GM12878 (cell line): ENCODE data around the gene MST1. TPM values are rescaled to one million over a fixed set of nuclear protein-coding genes. Genes with fewer than 3 reads are reported as not detected.

Experiments
- ASH2L ChIP-seq: fragments of 300-600, 200-600 bp; sonication (generic); IDR thresholded peaks from 2 replicates; pipeline ENCODE4 v1.6.1; 2017; ENCODE audit warnings: low read depth, mild to moderate bottlenecking, borderline replicate concordance
- ATF2 ChIP-seq: IDR thresholded peaks from 2 replicates; pipeline ENCODE4 v1.6.1; 2012; ENCODE audit warnings: low read length, inconsistent platforms
- CBX3 ChIP-seq: fragments of 200-600 bp; sonication (generic); IDR thresholded peaks from 2 replicates; pipeline ENCODE4 v1.6.1; 2016; ENCODE audit warnings: low read depth, borderline replicate concordance
- CBX5 ChIP-seq: sonication (generic); IDR thresholded peaks from 2 replicates; pipeline ENCODE4 v1.6.1; 2016; ENCODE audit warnings: low read depth, moderate library complexity, mild to moderate bottlenecking, inconsistent platforms
- CREM ChIP-seq: IDR thresholded peaks from 2 replicates; pipeline ENCODE4 v1.6.1; 2014; ENCODE audit warnings: antibody characterized with exemption, low read depth
- DPF2 ChIP-seq: fragments of 450-650 bp; IDR thresholded peaks from 2 replicates; pipeline ENCODE4 v1.6.1; 2017; ENCODE audit warnings: mild to moderate bottlenecking
- EP300 ChIP-seq, 2 experiments: fragments of 150-350 bp in 1 of 2; IDR thresholded peaks; 2 replicates each; pipeline ENCODE4 v1.6.1; 2011 to 2012; ENCODE audit warnings: low read depth in 2 of 2, low read length in 2 of 2, borderline replicate concordance in 1 of 2, improper control_type of control experiment in 1 of 2, inconsistent platforms in 1 of 2; ENCODE audit not compliant: control insufficient read depth in 1 of 2
- FOS ChIP-seq: IDR thresholded peaks from 3 replicates; pipeline ENCODE4 v1.6.1; 2011; ENCODE audit warnings: borderline replicate concordance; ENCODE audit not compliant: insufficient read length; ENCODE audit errors: extremely low read depth
- IRF5 ChIP-seq: fragments of 450-650 bp; IDR thresholded peaks from 2 replicates; pipeline ENCODE4 v1.6.1; 2017; ENCODE audit warnings: borderline replicate concordance
- LARP7 ChIP-seq: fragments of 450-650 bp; IDR thresholded peaks from 2 replicates; pipeline ENCODE4 v1.6.1; 2017; ENCODE audit warnings: mild to moderate bottlenecking
- MEF2B ChIP-seq: fragments of 450-650 bp; IDR thresholded peaks from 2 replicates; pipeline ENCODE4 v1.6.1; 2018; ENCODE audit warnings: mild to moderate bottlenecking, moderate library complexity; ENCODE audit not compliant: partially characterized antibody, poor library complexity, severe bottlenecking
- MYC ChIP-seq: IDR thresholded peaks from 2 replicates; pipeline ENCODE4 v1.6.1; 2011; ENCODE audit warnings: mild to moderate bottlenecking, low read length, moderate library complexity, inconsistent platforms; ENCODE audit not compliant: insufficient read depth, insufficient replicate concordance, insufficient read length, severe bottlenecking
- NFXL1 ChIP-seq: fragments of 450-650 bp; IDR thresholded peaks from 2 replicates; pipeline ENCODE4 v1.6.1; 2017; ENCODE audit warnings: antibody characterized with exemption, mild to moderate bottlenecking, borderline replicate concordance
- NKRF ChIP-seq: fragments of 450-650 bp; conservative IDR thresholded peaks from 2 replicates; pipeline ENCODE4 v1.6.1; 2017; ENCODE audit warnings: mild to moderate bottlenecking, moderate library complexity
- RCOR1 ChIP-seq: conservative IDR thresholded peaks from 2 replicates; pipeline ENCODE4 v1.6.1; 2012; ENCODE audit warnings: low read depth, low read length, improper control_type of control experiment
- REST ChIP-seq: IDR thresholded peaks from 2 replicates; pipeline ENCODE4 v1.6.1; 2012; ENCODE audit warnings: mild to moderate bottlenecking, low read depth, low read length
- SP1 ChIP-seq: IDR thresholded peaks from one replicate; pipeline ENCODE4 v1.6.1; 2011; ENCODE audit warnings: low read depth, low read length
- SREBF2 ChIP-seq: IDR thresholded peaks from 2 replicates; pipeline ENCODE4 v1.6.1; 2012; ENCODE audit warnings: mild to moderate bottlenecking, low read length
- ZNF384 ChIP-seq: IDR thresholded peaks from 2 replicates; pipeline ENCODE4 v1.6.1; 2012; ENCODE audit warnings: low read depth, mild to moderate bottlenecking, low read length, improper control_type of control experiment, borderline replicate concordance
- polyA plus RNA-seq, 11 experiments: library from polyadenylated mRNA; depleted of rRNA in 4 of 11; unstranded in 6 of 11; stranded (reverse) in 5 of 11; fragments of >200 nt; fragmentation: Nextera tagmentation in 4 of 11; fragmentation: Illumina TruSeq in 1 of 11; extraction: Ambion mirVana in 4 of 11; extraction: Trizol in 1 of 11; gene quantifications; 1 replicate in 1 of 11; 2 replicates in 10 of 11; pipeline versions ENCODE4 v1.2.1 to v1.2.3, GENCODE V29; 2011 to 2016; ENCODE audit warnings: inconsistent platforms in 2 of 11, missing spikeins in 2 of 11, low read depth in 1 of 11
- total RNA-seq, 4 experiments: library from RNA; depleted of rRNA in 3 of 4; stranded (reverse); fragments of >200 nt in 3 of 4; fragmentation: Illumina TruSeq in 1 of 4; extraction: Trizol in 1 of 4; gene quantifications; 2 replicates each; pipeline versions ENCODE4 v1.2.1 to v1.2.3, GENCODE V29; 2013 to 2021

MST1 gene
- total and polyA plus RNA-seq, 10 of the 15 experiments (the other 5 are each of a cell fraction or from before 2014, with no cell fraction given): 1.2 to 25.5 (median 4.1) TPM

- TF ChIP-seq NKRF (peak; percentile 94), ZNF384 (no peak), ATF2 (no peak), CREM (peak; percentile 93), RCOR1 (no peak), MEF2B (no peak), SP1 (peak; percentile 83), ASH2L (no peak), CBX3 (no peak), NFXL1 (no peak), SREBF2 (no peak), DPF2 (peak; percentile 60; the same call in 1 of the 2 replicates), IRF5 (no peak), LARP7 (peak; percentile 83), FOS (no peak), EP300 (IDR thresholded peaks at IDR 0.05; ENCODE audit: borderline replicate concordance in 1 of 2, control insufficient read depth in 1 of 2, low read depth in 2 of 2, low read length in 2 of 2) (no peak), MYC (no peak), REST (no peak), CBX5 (no peak)
Observed at GRCh38 chr3:49723628-49724551, 34.6 kb upstream of the MST1 start, which contains the start of gene GMPPB (continued).
